ENCODE data around the gene EPHB6.

EPHB6 gene

DNA sequence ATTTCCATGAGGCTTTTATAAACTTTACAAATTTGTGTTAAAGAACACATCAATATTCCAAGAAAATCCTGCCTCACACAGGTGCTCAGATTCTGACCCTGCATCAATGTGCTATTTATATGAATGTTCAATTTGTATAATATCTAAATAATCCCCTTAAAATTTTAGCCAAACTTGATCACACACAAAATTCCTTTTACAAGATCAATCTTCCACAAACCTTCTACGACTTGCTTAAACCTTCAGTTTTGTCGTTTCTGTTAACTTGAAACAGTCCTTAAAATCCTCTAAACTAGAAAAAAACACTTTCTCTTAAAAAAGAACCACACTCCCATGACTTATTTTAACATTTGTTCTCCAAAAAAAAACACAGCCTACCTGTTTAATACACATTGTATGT is 50.9 kb downstream of the EPHB6 start:
- CTCF ChIA-PET: no interaction called here
- DNase-seq (ENCODE audit: low read depth, low spot score): no peak
- H3K4me3 ChIP-seq (ENCODE audit: low read depth, low read length): no peak overlapping the region
- POLR2A ChIA-PET: no interaction called here
- TF ChIP-seq, protein P1, sequence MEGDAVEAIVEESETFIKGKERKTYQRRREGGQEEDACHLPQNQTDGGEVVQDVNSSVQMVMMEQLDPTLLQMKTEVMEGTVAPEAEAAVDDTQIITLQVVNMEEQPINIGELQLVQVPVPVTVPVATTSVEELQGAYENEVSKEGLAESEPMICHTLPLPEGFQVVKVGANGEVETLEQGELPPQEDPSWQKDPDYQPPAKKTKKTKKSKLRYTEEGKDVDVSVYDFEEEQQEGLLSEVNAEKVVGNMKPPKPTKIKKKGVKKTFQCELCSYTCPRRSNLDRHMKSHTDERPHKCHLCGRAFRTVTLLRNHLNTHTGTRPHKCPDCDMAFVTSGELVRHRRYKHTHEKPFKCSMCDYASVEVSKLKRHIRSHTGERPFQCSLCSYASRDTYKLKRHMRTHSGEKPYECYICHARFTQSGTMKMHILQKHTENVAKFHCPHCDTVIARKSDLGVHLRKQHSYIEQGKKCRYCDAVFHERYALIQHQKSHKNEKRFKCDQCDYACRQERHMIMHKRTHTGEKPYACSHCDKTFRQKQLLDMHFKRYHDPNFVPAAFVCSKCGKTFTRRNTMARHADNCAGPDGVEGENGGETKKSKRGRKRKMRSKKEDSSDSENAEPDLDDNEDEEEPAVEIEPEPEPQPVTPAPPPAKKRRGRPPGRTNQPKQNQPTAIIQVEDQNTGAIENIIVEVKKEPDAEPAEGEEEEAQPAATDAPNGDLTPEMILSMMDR (IDR thresholded peaks at IDR 0.05; ENCODE audit: insufficient read depth, low read length, missing control alignments): no peak

DNA sequence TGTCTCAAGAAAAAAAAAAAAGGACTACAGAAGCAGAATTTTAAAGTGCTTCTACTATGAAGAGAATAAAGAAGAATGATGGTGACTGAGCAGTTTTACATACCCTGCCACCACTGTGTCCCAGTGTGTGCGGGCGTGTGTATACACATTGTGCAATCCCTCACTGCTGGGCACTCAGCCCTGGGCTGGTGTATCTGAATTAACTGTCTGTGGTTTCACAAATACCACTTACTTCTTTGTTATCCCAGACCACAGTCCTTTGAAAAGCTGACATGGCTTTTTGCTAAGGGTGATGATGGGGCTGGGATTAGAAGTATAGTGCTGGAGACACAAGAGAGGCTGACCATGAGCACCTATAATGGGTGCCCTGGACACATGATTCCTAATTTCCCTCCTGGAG is 51.8 kb downstream of the EPHB6 start:
- TF ChIP-seq, protein P1 (IDR thresholded peaks at IDR 0.05; ENCODE audit: insufficient read depth, low read length, missing control alignments): no peak
- ChIA-PET CTCF (no interaction called here), POLR2A (no interaction called here)
- no peak for DNase-seq (ENCODE audit: low read depth, low spot score)
- no peak overlapping the region for H3K4me3 ChIP-seq (ENCODE audit: low read depth, low read length)

DNA sequence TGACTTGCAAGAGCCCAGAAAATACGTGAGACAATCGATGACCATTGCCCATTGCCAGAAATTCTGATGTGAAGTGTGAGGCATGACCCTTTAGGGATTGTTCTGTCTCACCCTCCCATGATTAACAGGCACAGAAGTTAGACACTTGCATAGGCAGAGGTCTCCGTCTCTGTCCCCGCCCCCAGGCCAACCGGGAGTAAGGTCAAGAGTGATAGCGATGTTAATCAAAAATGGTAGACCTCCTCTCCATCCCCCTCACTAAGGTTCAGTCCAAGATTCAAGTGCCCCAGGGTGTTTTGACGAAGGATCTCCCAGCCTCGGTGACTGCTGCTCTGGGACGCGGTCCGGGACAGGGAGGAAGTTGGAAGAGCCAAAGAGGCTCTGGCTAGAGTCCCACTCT is 53.4 kb downstream of the EPHB6 start:
- CTCF ChIA-PET: no interaction called here
- H3K4me3 ChIP-seq (ENCODE audit: low read depth, low read length): no peak overlapping the region
- POLR2A ChIA-PET: no interaction called here
- DNase-seq (ENCODE audit: low read depth, low spot score): no peak
- TF ChIP-seq, protein P1 (IDR thresholded peaks at IDR 0.05; ENCODE audit: insufficient read depth, low read length, missing control alignments): no peak

DNA sequence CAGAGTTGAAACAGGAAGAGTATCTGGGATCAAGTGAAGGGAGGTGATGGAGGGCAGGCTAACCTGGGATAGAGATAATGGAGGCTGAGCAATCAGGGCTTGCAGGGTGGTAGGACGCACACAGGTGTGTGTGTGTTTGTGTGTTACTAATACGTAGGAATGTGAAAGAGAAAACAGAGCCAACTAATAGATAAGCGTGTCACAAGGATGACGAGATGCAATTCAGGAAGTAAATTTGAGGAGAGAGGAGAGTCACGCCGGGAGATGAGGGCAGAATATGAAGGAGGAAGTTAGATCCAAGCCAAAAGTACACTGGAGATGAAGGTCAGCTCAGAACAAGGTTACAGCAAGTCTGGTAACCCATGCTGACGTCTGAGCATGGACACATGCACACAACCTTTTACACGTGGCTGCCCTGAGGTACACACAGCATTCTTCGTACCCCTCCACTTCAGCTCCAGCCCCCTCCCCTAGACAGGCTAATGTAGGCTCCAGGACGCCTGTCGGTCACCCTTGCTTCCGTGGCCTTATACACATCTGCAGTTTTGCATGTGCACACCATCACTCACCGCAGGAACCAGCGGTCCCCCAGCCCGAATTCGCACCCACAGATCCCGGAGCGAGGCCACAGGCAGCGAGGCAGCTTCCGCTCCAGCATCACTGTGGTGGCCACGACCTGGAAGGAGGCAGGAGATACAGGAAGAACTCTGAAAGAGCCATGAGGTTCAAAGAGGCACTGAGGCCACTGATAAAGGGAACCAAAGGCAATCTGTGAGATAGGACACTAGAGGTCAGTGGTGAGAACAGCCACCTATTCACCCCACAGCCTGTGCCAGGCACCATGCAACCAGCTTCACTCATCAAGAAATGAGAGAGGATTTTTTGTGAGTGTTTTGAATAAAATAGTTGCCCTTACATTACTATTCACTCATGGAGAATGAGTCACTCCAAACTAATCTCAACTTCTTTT is 54.3 kb downstream of the EPHB6 start:
- ChIA-PET CTCF (interaction anchor here (1.1 to 1.4 kb wide), 2 partner anchors 28 to 94 kb away, joined by 3 to 4 read pairs; no protein-coding TSS in a partner anchor), POLR2A (no interaction called here)
- no peak overlapping the region for H3K4me3 ChIP-seq (ENCODE audit: low read depth, low read length)
- TF ChIP-seq, protein P1 (IDR thresholded peaks at IDR 0.05; ENCODE audit: insufficient read depth, low read length, missing control alignments): no peak
- DNase-seq (ENCODE audit: low read depth, low spot score): no peak

DNA sequence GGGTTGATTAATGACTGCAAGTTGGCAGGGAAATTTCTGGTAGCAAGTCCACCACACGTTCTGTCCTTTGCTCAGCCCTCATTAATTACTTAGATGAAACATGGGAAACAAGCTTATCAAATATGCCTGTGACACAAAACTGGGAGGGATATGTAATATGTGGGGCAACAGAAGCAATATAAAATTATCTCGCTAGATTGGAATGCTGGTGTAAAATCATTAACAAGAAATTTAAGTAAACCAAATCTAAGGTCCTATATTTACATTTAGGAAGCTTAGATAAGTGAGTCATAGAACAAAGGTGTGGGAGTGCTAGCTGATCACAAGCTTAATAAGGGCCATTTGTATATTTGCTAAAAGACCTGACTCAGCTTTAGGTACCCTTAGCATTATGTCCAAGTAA is 55.2 kb downstream of the EPHB6 start:
- ChIA-PET CTCF (interaction anchor here (1.1 to 1.4 kb wide), 3 partner anchors 29 to 94 kb away, joined by 3 to 4 read pairs (median 3); no protein-coding TSS in a partner anchor), POLR2A (no interaction called here)
- no peak for DNase-seq (ENCODE audit: low read depth, low spot score)
- TF ChIP-seq, protein P1 (IDR thresholded peaks at IDR 0.05; ENCODE audit: insufficient read depth, low read length, missing control alignments): no peak
- H3K4me3 ChIP-seq (ENCODE audit: low read depth, low read length): no peak overlapping the region

DNA sequence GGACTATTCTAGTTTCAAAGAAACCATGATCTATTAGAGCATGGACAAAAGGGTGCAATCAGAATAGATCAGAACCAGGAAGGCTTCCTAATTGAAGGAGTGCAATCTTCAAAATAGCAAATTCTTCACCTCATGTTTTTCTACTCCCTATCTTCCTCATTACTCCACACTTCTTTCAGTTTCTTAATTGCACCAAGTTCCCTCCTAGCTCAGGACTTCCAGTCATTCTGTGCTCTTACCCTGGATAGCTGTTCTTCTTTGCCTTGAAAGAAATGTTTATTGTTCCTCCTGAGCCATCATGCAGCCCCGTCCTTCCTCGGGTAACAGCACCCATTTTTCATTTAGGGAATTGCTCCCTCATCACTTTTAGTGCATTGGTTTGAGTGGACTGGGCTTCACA is 55.6 kb downstream of the EPHB6 start:
- no peak overlapping the region for H3K4me3 ChIP-seq (ENCODE audit: low read depth, low read length)
- TF ChIP-seq, protein P1 (IDR thresholded peaks at IDR 0.05; ENCODE audit: insufficient read depth, low read length, missing control alignments): no peak
- ChIA-PET POLR2A (no interaction called here), CTCF (interaction anchor here (1.1 kb wide), 1 partner anchor 91 kb away, joined by 3 read pairs; no protein-coding TSS in a partner anchor)
- no peak for DNase-seq (ENCODE audit: low read depth, low spot score)
